Lung (tissue), 12 donors: Measurements from ENCODE around the gene OSBPL2. TPM values are rescaled to one million over a fixed set of nuclear protein-coding genes. Genes with fewer than 3 reads are reported as not detected.

Experiments used
- ATAC-seq: fragments of 200-7000 bp; cut with Tn5 transposase; one replicate; pipeline ENCODE4 v1.9.1; 2020; ENCODE audit warnings: moderate number of reproducible peaks; ENCODE audit not compliant: insufficient read depth, low FRiP score
- DNase-seq, 3 donors: peaks; one replicate each; pipeline ENCODE4 v3.0.0-alpha.2; 2013 to 2017
- H3K27ac ChIP-seq, 2 donors: one replicate each; pipeline ENCODE4 v1.5.1; 2013; ENCODE audit warnings: mild to moderate bottlenecking in 2 of 2, moderate library complexity in 2 of 2, control low read depth in 1 of 2, inconsistent platforms in 1 of 2, low read depth in 1 of 2, low read length in 1 of 2
- H3K27me3 ChIP-seq, 3 donors: one replicate each; pipeline ENCODE4 v1.5.1; 2013; ENCODE audit warnings: low read length in 2 of 3; ENCODE audit not compliant: control insufficient read depth in 3 of 3, insufficient read depth in 3 of 3
- H3K36me3 ChIP-seq, 4 donors: one replicate each; pipeline ENCODE4 v1.5.1; 2013; ENCODE audit warnings: low read length in 4 of 4, mild to moderate bottlenecking in 1 of 4, moderate library complexity in 1 of 4; ENCODE audit not compliant: control insufficient read depth in 4 of 4, insufficient read depth in 4 of 4
- H3K4me1 ChIP-seq, 5 donors: one replicate each; pipeline ENCODE4 v1.5.1; 2013; ENCODE audit warnings: low read length in 5 of 5, mild to moderate bottlenecking in 2 of 5, moderate library complexity in 1 of 5; ENCODE audit not compliant: control insufficient read depth in 5 of 5, insufficient read depth in 5 of 5
- H3K4me3 ChIP-seq: one replicate; pipeline ENCODE4 v1.5.1; 2013; ENCODE audit warnings: mild to moderate bottlenecking, control low read depth, moderate library complexity
- H3K9ac ChIP-seq, 2 donors: one replicate each; pipeline ENCODE4 v1.5.1; 2013; ENCODE audit warnings: low read length in 2 of 2, control low read depth in 1 of 2; ENCODE audit not compliant: insufficient read depth in 1 of 2
- H3K9me3 ChIP-seq, 4 donors: one replicate each; pipeline ENCODE4 v1.5.1; 2013; ENCODE audit warnings: low read length in 3 of 4, mild to moderate bottlenecking in 1 of 4, moderate library complexity in 1 of 4; ENCODE audit not compliant: control insufficient read depth in 4 of 4, insufficient read depth in 3 of 4
- CTCF ChIP-seq: IDR thresholded peaks from 2 replicates; pipeline ENCODE4 v1.5.1; 2012; ENCODE audit warnings: mild to moderate bottlenecking; ENCODE audit errors: control extremely low read depth, extremely low read depth
- WGBS, 2 donors: extraction: QIAGEN DNeasy Blood & Tissue Kit; methylation state at CpG; one replicate each; pipeline ENCODE4 v1.1.7; 2013; 5-methylcytosine and 5-hydroxymethylcytosine counted together
- polyA plus RNA-seq, 2 donors: library from polyadenylated mRNA; stranded (reverse); fragments of 200-250 nt; gene quantifications; one replicate each; pipeline ENCODE4 v1.2.1, GENCODE V29; 2013
- total RNA-seq, 2 donors: library from RNA; depleted of rRNA in 1 of 2; stranded (reverse); fragments of >200 nt in 1 of 2; gene quantifications; one replicate each; pipeline ENCODE4 v1.2.1, GENCODE V29; 2014 to 2021
- donor health status: control.
- donor health status: control.
- donor health status: Bipolar disorder and iron deficiency.
- donor health status: healthy.
- donor health status: DM: yes; HTN: yes; CAD: no.

OSBPL2 gene
- total and polyA plus RNA-seq, 4 donors, result 13.2 to 48.0 (median 27.7) TPM

DNA sequence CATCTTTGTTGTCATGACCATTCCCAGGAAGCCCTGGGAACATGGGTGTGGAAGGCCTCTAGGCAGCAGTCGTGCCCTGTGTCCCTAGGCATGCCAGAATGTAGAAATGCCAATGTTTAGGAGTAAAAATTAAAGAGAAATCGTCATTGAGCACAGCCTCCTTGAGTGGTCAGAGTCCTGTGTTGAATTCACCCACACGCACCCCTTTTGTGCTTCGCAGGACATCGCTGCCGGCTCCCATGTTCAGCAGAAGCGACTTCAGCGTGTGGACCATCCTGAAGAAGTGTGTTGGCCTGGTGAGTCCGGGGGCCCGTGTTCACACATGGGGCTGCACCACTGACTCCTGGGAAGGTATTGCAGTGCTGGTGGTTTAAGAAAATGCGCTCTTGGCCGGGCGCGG lies 25.1 kb downstream of the OSBPL2 start:
- Histone ChIP-seq H3K4me1 (peaks cover 0 to 2% (median 0%) of the 10 kb centered on the region in 5 donors), H3K27me3 (no peaks in the 10 kb centered on the region), H3K4me3 (no peak overlapping the region), H3K36me3 (peaks cover 10 to 57% (median 25%) of the 10 kb centered on the region in 4 donors), H3K9ac (no peak overlapping the region), H3K27ac (no peak overlapping the region), H3K9me3 (peaks cover 0 to 4% (median 0%) of the 10 kb centered on the region in 4 donors)
- DNase-seq (no peak), ATAC-seq (no peak)
- TF ChIP-seq CTCF, result no peak
- 94 to 97% methylated on average over 14 of the region's 14 CpGs for WGBS, 2 donors

DNA sequence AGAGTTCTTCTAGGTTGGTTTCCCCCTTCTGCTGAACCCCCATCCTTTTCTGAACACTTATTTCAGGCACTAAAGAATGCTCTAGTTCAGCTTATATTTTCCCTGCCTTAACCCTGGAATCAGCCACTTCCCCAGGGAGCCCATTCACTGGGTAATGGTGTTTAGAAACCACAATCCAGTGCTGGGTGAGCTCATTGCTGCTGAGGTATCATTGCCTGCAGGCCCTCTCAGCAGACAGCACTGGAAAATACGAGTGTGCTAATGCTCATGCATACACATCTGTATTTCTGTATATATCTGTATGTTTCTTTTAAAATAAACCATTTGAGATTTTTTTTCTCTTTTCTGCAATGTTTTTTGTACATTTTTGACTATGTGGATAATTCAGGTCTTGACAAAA lies 27.0 kb downstream of the OSBPL2 start:
- no peak overlapping the region for H3K27ac ChIP-seq
- H3K9me3 ChIP-seq, result peaks cover 0 to 4% (median 0%) of the 10 kb centered on the region in 4 donors
- H3K36me3 ChIP-seq, result peaks cover 10 to 49% (median 23%) of the 10 kb centered on the region in 4 donors
- TF ChIP-seq CTCF, result no peak
- H3K27me3 ChIP-seq, result no peaks in the 10 kb centered on the region
- no peak overlapping the region for H3K4me3 ChIP-seq
- ATAC-seq (no peak), DNase-seq (no peak)
- 97 to 100% methylated on average over 1 of the region's 1 CpG for WGBS, 2 donors
- H3K9ac ChIP-seq, result no peak overlapping the region
- H3K4me1 ChIP-seq, result peaks cover 0 to 2% (median 0%) of the 10 kb centered on the region in 5 donors

- Histone ChIP-seq H3K27ac (no peak overlapping the region), H3K27me3 (no peaks in the 10 kb centered on the region), H3K36me3 (peaks cover 6 to 43% (median 23%) of the 10 kb centered on the region in 4 donors), H3K9ac (no peak overlapping the region), H3K4me1 (peaks cover 0 to 2% (median 0%) of the 10 kb centered on the region in 5 donors), H3K9me3 (peaks cover 0 to 4% (median 0%) of the 10 kb centered on the region in 4 donors), H3K4me3 (no peak overlapping the region)
- WGBS, 2 donors, result 92 to 95% methylated on average over 10 of the region's 10 CpGs
- no peak for ATAC-seq
- no peak for TF ChIP-seq CTCF
- no peak for DNase-seq
Observed at GRCh38 chr20:62266340-62266739, 28.0 kb downstream of the OSBPL2 start.

- DNase-seq, result no peak
- no peak overlapping the region for H3K9ac ChIP-seq
- peaks cover 0 to 4% (median 0%) of the 10 kb centered on the region in 4 donors for H3K9me3 ChIP-seq
- 96 to 97% methylated on average over 13 of the region's 13 CpGs for WGBS, 2 donors
- no peaks in the 10 kb centered on the region for H3K27me3 ChIP-seq
- peaks cover 6 to 45% (median 21%) of the 10 kb centered on the region in 4 donors for H3K36me3 ChIP-seq
- ATAC-seq, result no peak
- TF ChIP-seq CTCF, result no peak
- H3K27ac ChIP-seq, result no peak overlapping the region
- H3K4me3 ChIP-seq, result no peak overlapping the region
- peaks cover 0 to 2% (median 0%) of the 10 kb centered on the region in 5 donors for H3K4me1 ChIP-seq
Observed at GRCh38 chr20:62266851-62267250, 28.5 kb downstream of the OSBPL2 start.
